NB4 (cell line): ENCODE data around the gene LTBP1.
A peak's percentile ranks its signal among the peaks of the same experiment; 100 is the strongest.

Source experiments
- CTCF ChIP-seq: IDR thresholded peaks from one replicate; pipeline ENCODE4 v1.5.1; 2012; ENCODE audit warnings: low read depth, low read length
- POLR2A ChIP-seq: IDR thresholded peaks from 2 replicates; pipeline ENCODE4 v1.6.1; 2011; ENCODE audit warnings: mild to moderate bottlenecking; ENCODE audit not compliant: insufficient read length; ENCODE audit errors: extremely low read depth

- TF ChIP-seq CTCF = peak; percentile 44
- TF ChIP-seq POLR2A = no peak
These were observed 466.2 kb downstream of the LTBP1 start for GRCh38 chr2:33412920-33413319.
